SK-N-SH (cell line): ENCODE results near the gene RAPGEF1. TPM values are rescaled to one million over a fixed set of nuclear protein-coding genes. Genes with fewer than 3 reads are reported as not detected.

Experiments
- CTCF ChIA-PET: fragments of 300-600, 350-600 bp; formaldehyde crosslinking; extraction: SDS; loops from one replicate; lab custom pipeline; 2021; lab: Yijun Ruan, JAX
- POLR2A ChIA-PET: fragments of 350-600 bp; sonication (Branson Sonifier 250); formaldehyde crosslinking; extraction: SDS; loops from one replicate; lab custom pipeline; 2020; ENCODE audit warnings: antibody characterized with exemption, inconsistent platforms; lab: Yijun Ruan, JAX
- DNase-seq: peaks from one replicate; pipeline ENCODE4 v3.0.0; 2012
- H2AFZ ChIP-seq: fragments of 200-600 bp; sonication (generic); 2 replicates; pipeline ENCODE4 v1.8.1; 2016; ENCODE audit warnings: antibody characterized with exemption, mild to moderate bottlenecking, low read depth
- H3F3A ChIP-seq: fragments of 200-600 bp; sonication (generic); replicated peaks from 2 replicates; pipeline ENCODE3; 2016; ENCODE audit warnings: antibody characterized with exemption, mild to moderate bottlenecking; ENCODE audit not compliant: insufficient read depth
- H3K27ac ChIP-seq, 2 experiments: fragments of 200-500 bp in 1 of 2; fragments of 200-600 bp in 1 of 2; sonication (Bioruptor generic) in 1 of 2; sonication (generic), shearing (Covaris generic) in 1 of 2; 2 replicates each; pipeline versions ENCODE4 v1.5.1 to v1.6.1; 2014 to 2016; ENCODE audit warnings: low read depth in 2 of 2, inconsistent platforms in 1 of 2, low read length in 1 of 2, mild to moderate bottlenecking in 1 of 2, mixed read lengths in 1 of 2
- H3K27me3 ChIP-seq: fragments of 200-600 bp; sonication (generic), shearing (Covaris generic); 2 replicates; pipeline ENCODE4 v1.6.1; 2016; ENCODE audit warnings: mixed run types; ENCODE audit not compliant: insufficient read depth
- H3K36me3 ChIP-seq, 2 experiments: fragments of 200-500 bp in 1 of 2; fragments of 200-600 bp in 1 of 2; sonication (Bioruptor generic) in 1 of 2; sonication (generic) in 1 of 2; replicated peaks in 1 of 2; 2 replicates each; pipeline versions ENCODE3 to v1.5.1; 2014 to 2016; ENCODE audit warnings: low read length in 1 of 2, mild to moderate bottlenecking in 1 of 2; ENCODE audit not compliant: insufficient read depth in 2 of 2, control insufficient read depth in 1 of 2
- H3K4me1 ChIP-seq, 2 experiments: fragments of 200-500 bp in 1 of 2; fragments of 200-600 bp in 1 of 2; sonication (Bioruptor generic) in 1 of 2; sonication (generic), shearing (Covaris generic) in 1 of 2; 2 replicates each; pipeline versions ENCODE4 v1.5.1 to v1.6.1; 2014 to 2016; ENCODE audit warnings: low read depth in 1 of 2, low read length in 1 of 2, mixed run types in 1 of 2; ENCODE audit not compliant: insufficient read depth in 2 of 2, control insufficient read depth in 1 of 2
- H3K4me2 ChIP-seq: fragments of 200-600 bp; sonication (generic), shearing (Covaris generic); 2 replicates; pipeline ENCODE4 v1.6.1; 2017; ENCODE audit warnings: mixed run types
- H3K4me3 ChIP-seq, 2 experiments: fragments of 200-500 bp in 1 of 2; fragments of 200-600 bp in 1 of 2; sonication (Bioruptor generic) in 1 of 2; sonication (generic), shearing (Covaris generic) in 1 of 2; 2 replicates each; pipeline versions ENCODE4 v1.5.1 to v1.8.1; 2014 to 2016; ENCODE audit warnings: low read depth in 2 of 2, inconsistent platforms in 1 of 2, low read length in 1 of 2, mild to moderate bottlenecking in 1 of 2, mixed read lengths in 1 of 2, moderate library complexity in 1 of 2
- H3K79me2 ChIP-seq: fragments of 200-600 bp; sonication (generic); 2 replicates; pipeline ENCODE4 v1.8.1; 2017; ENCODE audit warnings: mild to moderate bottlenecking; ENCODE audit not compliant: insufficient read depth
- H3K9ac ChIP-seq: fragments of 200-600 bp; sonication (generic); 2 replicates; pipeline ENCODE4 v1.6.1; 2017; ENCODE audit warnings: mixed run types
- H3K9me2 ChIP-seq: fragments of 200-600 bp; sonication (generic); 2 replicates; pipeline ENCODE4 v1.6.1; 2017; ENCODE audit warnings: mixed run types
- H3K9me3 ChIP-seq: fragments of 200-600 bp; sonication (generic); 2 replicates; pipeline ENCODE4 v1.6.1; 2017; ENCODE audit warnings: mixed run types, mild to moderate bottlenecking, moderate library complexity
- H4K20me1 ChIP-seq: fragments of 200-600 bp; sonication (generic); 2 replicates; pipeline ENCODE4 v1.6.1; 2017; ENCODE audit warnings: mild to moderate bottlenecking, mixed run types; ENCODE audit not compliant: insufficient read depth
- MEF2A ChIP-seq: IDR thresholded peaks from 2 replicates; pipeline ENCODE4 v1.4.0; 2012; ENCODE audit warnings: low read depth, borderline replicate concordance
- MXI1 ChIP-seq: IDR thresholded peaks from 2 replicates; pipeline ENCODE4 v1.6.1; 2012; ENCODE audit warnings: mild to moderate bottlenecking, low read depth, low read length, improper control_type of control experiment
- RFX5 ChIP-seq: IDR thresholded peaks from 2 replicates; pipeline ENCODE4 v1.6.1; 2012; ENCODE audit warnings: mild to moderate bottlenecking, improper control_type of control experiment, low read length
- SIN3A ChIP-seq: IDR thresholded peaks from 2 replicates; pipeline ENCODE4 v1.6.1; 2012; ENCODE audit warnings: low read depth, mild to moderate bottlenecking, low read length, moderate library complexity, borderline replicate concordance
- YY1 ChIP-seq: IDR thresholded peaks from 2 replicates; pipeline ENCODE4 v1.4.0; 2012; ENCODE audit warnings: low read depth, mild to moderate bottlenecking
- WGBS: methylation state at CpG from one replicate; pipeline ENCODE4 v1.1.6; 2017; ENCODE audit warnings: low lambda C conversion rate; 5-methylcytosine and 5-hydroxymethylcytosine counted together
- polyA plus RNA-seq, 3 experiments: library from polyadenylated mRNA; depleted of rRNA; stranded (reverse); fragments of >200 nt; gene quantifications; 2 replicates each; pipeline ENCODE4 v1.2.3, GENCODE V29; 2012
- TF ChIP-seq, protein P1 (sequence below): IDR thresholded peaks from 2 replicates; pipeline ENCODE4 v1.4.0; 2012; ENCODE audit warnings: low read depth

RAPGEF1 gene
- polyA plus RNA-seq, 1 of the 3 experiments (the other 2 are of a cell fraction) = 26.2 TPM

- H3K9me2 ChIP-seq = no peaks in the 10 kb centered on the region
- TF ChIP-seq SIN3A (no peak), MEF2A (no peak), RFX5 (no peak)
- POLR2A ChIA-PET = no interaction called here
- H3K27me3 ChIP-seq = no peaks in the 10 kb centered on the region
- CTCF ChIA-PET = interaction anchor here (0.6 to 9.9 kb wide), 53 partner anchors 11 to 512 kb away, joined by 3 to 78 read pairs (median 5); no protein-coding TSS in a partner anchor
- 68% methylated on average over 4 of the region's 5 CpGs for WGBS
- H3K4me1 ChIP-seq = peaks cover 7 to 10% of the 10 kb centered on the region in 2 experiments; a peak in 3 of 4 replicates
- no peak overlapping the region for H3K4me3 ChIP-seq
- H3K4me2 ChIP-seq = no peak overlapping the region
- no peak overlapping the region for H3K9ac ChIP-seq
- H3K9me3 ChIP-seq = no peaks in the 10 kb centered on the region
- no peak for DNase-seq
- H3F3A ChIP-seq = no peaks in the 10 kb centered on the region
- H4K20me1 ChIP-seq = peaks cover 19% of the 10 kb centered on the region
- H3K36me3 ChIP-seq = no peaks in the 10 kb centered on the region
- no peak overlapping the region for H3K27ac ChIP-seq
- no peak overlapping the region for H2AFZ ChIP-seq
- H3K79me2 ChIP-seq = peaks cover 35% of the 10 kb centered on the region
These were observed 1.0 kb upstream of the RAPGEF1 start for GRCh38 chr9:131740898-131741297.

GRCh38 chr9:131739133-131739958 is 530 bp downstream of the RAPGEF1 start:
- no peaks in the 10 kb centered on the region for H3K36me3 ChIP-seq
- peaks cover 31% of the 10 kb centered on the region for H4K20me1 ChIP-seq
- peak overlapping the region; percentile 11 to 68; a peak in 2 of 4 replicates for H3K27ac ChIP-seq
- WGBS = 3% methylated on average over 6 of the region's 96 CpGs
- DNase-seq = peak; percentile 88
- H2AFZ ChIP-seq = peak overlapping the region; percentile 43; the same call in 1 of the 2 replicates
- H3K9me3 ChIP-seq = no peaks in the 10 kb centered on the region
- H3K27me3 ChIP-seq = no peaks in the 10 kb centered on the region
- peaks cover 5% of the 10 kb centered on the region for H3F3A ChIP-seq
- ChIA-PET POLR2A (interaction anchor here (0.9 kb wide), 1 partner anchor 10 kb away, joined by 3 read pairs; no protein-coding TSS in a partner anchor), CTCF (interaction anchor here (0.6 to 9.9 kb wide), 48 partner anchors 10 to 525 kb away, joined by 3 to 78 read pairs (median 4); no protein-coding TSS in a partner anchor)
- H3K79me2 ChIP-seq = peaks cover 49% of the 10 kb centered on the region
- peak overlapping the region; percentile 96 for H3K4me2 ChIP-seq
- no peaks in the 10 kb centered on the region for H3K9me2 ChIP-seq
- TF ChIP-seq, protein P1, sequence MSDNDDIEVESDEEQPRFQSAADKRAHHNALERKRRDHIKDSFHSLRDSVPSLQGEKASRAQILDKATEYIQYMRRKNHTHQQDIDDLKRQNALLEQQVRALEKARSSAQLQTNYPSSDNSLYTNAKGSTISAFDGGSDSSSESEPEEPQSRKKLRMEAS = peak; percentile 14; the same call in 1 of the 2 replicates
- peak; percentile 55; the same call in 1 of the 2 replicates for TF ChIP-seq MXI1
- TF ChIP-seq YY1 = no peak
- TF ChIP-seq SIN3A = 0 out of 2 replicates have a peak, but pooled peaks have one; percentile 45
- peak overlapping the region; percentile 77 to 85 for H3K4me3 ChIP-seq
- H3K4me1 ChIP-seq = peaks cover 13 to 19% of the 10 kb centered on the region in 2 experiments
- peak overlapping the region; percentile 63 for H3K9ac ChIP-seq
